Keratinocyte (primary cell): ENCODE measurements around the gene YTHDC1. TPM values are rescaled to one million over a fixed set of nuclear protein-coding genes. Genes with fewer than 3 reads are reported as not detected.

Source experiments
- DNase-seq: peaks from one replicate; pipeline ENCODE4 v3.0.0-alpha.2; 2011; ENCODE audit warnings: low read depth, missing footprints, low spot score
- FAIRE-seq: peaks from 2 replicates; lab custom pipeline; 2011; peaks lifted over from hg19 to GRCh38; lab: Jason Lieb, UNC
- H2AFZ ChIP-seq: 2 replicates; pipeline ENCODE4 v1.6.0; 2012; ENCODE audit warnings: low read length, control low read depth, inconsistent platforms; ENCODE audit not compliant: control insufficient read depth
- H3K27ac ChIP-seq: 2 replicates; pipeline ENCODE4 v1.5.1; 2011; ENCODE audit warnings: low read length; ENCODE audit not compliant: control insufficient read depth, insufficient read depth
- H3K27me3 ChIP-seq: 3 replicates; pipeline ENCODE4 v1.6.0; 2011; ENCODE audit warnings: low read length; ENCODE audit not compliant: control insufficient read depth, insufficient read depth; ENCODE audit errors: extremely low read depth
- H3K36me3 ChIP-seq, 2 experiments: 2 replicates in 1 of 2; 3 replicates in 1 of 2; pipeline ENCODE4 v1.5.1; 2011; ENCODE audit warnings: low read length in 2 of 2, mild to moderate bottlenecking in 1 of 2; ENCODE audit not compliant: control insufficient read depth in 2 of 2, insufficient read depth in 2 of 2; ENCODE audit errors: extremely low read depth in 1 of 2
- H3K4me1 ChIP-seq: 3 replicates; pipeline ENCODE4 v1.5.1; 2011; ENCODE audit warnings: low read length; ENCODE audit not compliant: control insufficient read depth, insufficient read depth; ENCODE audit errors: extremely low read depth
- H3K4me2 ChIP-seq: 3 replicates; pipeline ENCODE4 v1.6.0; 2011; ENCODE audit warnings: low read depth, low read length; ENCODE audit not compliant: control insufficient read depth, insufficient read depth; ENCODE audit errors: extremely low read depth
- H3K4me3 ChIP-seq, 3 experiments: fragments of 200-600 bp in 1 of 3; sonication (generic) in 1 of 3; 2 replicates in 2 of 3; 3 replicates in 1 of 3; pipeline ENCODE4 v1.5.1; 2011 to 2016; ENCODE audit warnings: low read length in 3 of 3, mild to moderate bottlenecking in 3 of 3, control low read depth in 2 of 3, inconsistent platforms in 1 of 3, low read depth in 1 of 3, mixed read lengths in 1 of 3, mixed run types in 1 of 3, moderate library complexity in 1 of 3; ENCODE audit not compliant: control insufficient read depth in 2 of 3, insufficient read depth in 2 of 3; ENCODE audit errors: extremely low read depth in 1 of 3
- H3K79me2 ChIP-seq: 2 replicates; pipeline ENCODE4 v1.6.0; 2012; ENCODE audit warnings: low read length; ENCODE audit not compliant: control insufficient read depth, insufficient read depth
- H3K9ac ChIP-seq: 3 replicates; pipeline ENCODE4 v1.6.0; 2011; ENCODE audit warnings: low read length; ENCODE audit not compliant: control insufficient read depth, insufficient read depth; ENCODE audit errors: extremely low read depth
- H3K9me1 ChIP-seq: 3 replicates; pipeline ENCODE4 v1.6.0; 2011; ENCODE audit warnings: low read length; ENCODE audit not compliant: control insufficient read depth, insufficient read depth; ENCODE audit errors: extremely low read depth
- H3K9me3 ChIP-seq: 2 replicates; pipeline ENCODE4 v1.5.1; 2012; ENCODE audit warnings: low read depth, low read length; ENCODE audit not compliant: control insufficient read depth
- H4K20me1 ChIP-seq: 3 replicates; pipeline ENCODE4 v1.6.0; 2011; ENCODE audit warnings: low read length; ENCODE audit not compliant: control insufficient read depth, insufficient read depth; ENCODE audit errors: extremely low read depth
- EZH2 ChIP-seq: IDR thresholded peaks from one replicate; pipeline ENCODE4 v1.6.1; 2012; ENCODE audit warnings: inconsistent platforms, mild to moderate bottlenecking, low read length, moderate library complexity
- dilution Hi-C: fragments of 300-500 bp; cut with MboI; formaldehyde crosslinking; loops from one replicate; pipeline ENCODE4 v1.7.0; 2020; ENCODE audit warnings: low sequenced_read_pairs; ENCODE audit not compliant: extremely low pct_ligation_motif_present
- polyA plus RNA-seq, 5 experiments: library from polyadenylated mRNA; depleted of rRNA in 3 of 5; stranded (reverse) in 3 of 5; stranded (forward) in 1 of 5; unstranded in 1 of 5; fragments of >200 nt; gene quantifications; 1 replicate in 1 of 5; 2 replicates in 3 of 5; 3 replicates in 1 of 5; pipeline versions ENCODE4 v1.2.1 to v1.2.3, GENCODE V29; 2011 to 2012; ENCODE audit warnings: missing spikeins in 2 of 5, low read depth in 1 of 5, low replicate concordance in 1 of 5
- TF ChIP-seq, protein P1 (sequence below), 3 experiments: IDR thresholded peaks in 1 of 3; conservative IDR thresholded peaks in 1 of 3; optimal IDR thresholded peaks in 1 of 3; 2 replicates in 2 of 3; 3 replicates in 1 of 3; pipeline versions ENCODE3 to v1.5.1; 2011; ENCODE audit warnings: low read length in 3 of 3, mild to moderate bottlenecking in 3 of 3, moderate library complexity in 2 of 3, control low read depth in 1 of 3, inconsistent platforms in 1 of 3; ENCODE audit not compliant: insufficient read depth in 2 of 3; ENCODE audit errors: extremely low read depth in 1 of 3

The YTHDC1 gene
- polyA plus RNA-seq, 1 donor (not counting 4 experiments of a cell fraction or from before 2014, with no cell fraction given) = 74.2 TPM

DNA sequence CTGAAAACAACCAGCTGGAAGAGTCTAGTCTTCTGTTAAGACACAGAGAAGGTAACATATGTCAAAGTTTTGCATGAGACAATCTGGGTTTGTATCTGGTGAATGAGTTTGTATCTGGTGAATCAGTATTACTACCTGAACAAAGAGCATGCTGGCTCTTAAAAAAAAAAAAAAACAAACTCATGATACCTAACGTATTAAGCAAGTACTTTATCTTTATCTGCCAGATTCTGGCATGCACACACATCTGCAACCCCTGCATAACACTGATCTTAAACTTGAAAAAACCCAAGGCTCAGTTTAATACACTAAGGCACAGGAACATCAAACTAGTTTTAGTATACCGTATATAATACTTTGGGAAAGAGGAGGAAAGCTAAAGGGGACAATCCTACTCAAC, 5.8 kb downstream of the YTHDC1 start:
- peaks cover 100% of the 10 kb centered on the region for H3K79me2 ChIP-seq
- H4K20me1 ChIP-seq = peaks cover 19% of the 10 kb centered on the region
- H3K9me1 ChIP-seq = peaks cover 7% of the 10 kb centered on the region
- H3K4me1 ChIP-seq = peaks cover 46% of the 10 kb centered on the region
- H3K9me3 ChIP-seq = no peaks in the 10 kb centered on the region
- H3K4me2 ChIP-seq = peak overlapping the region; percentile 69
- no peaks in the 10 kb centered on the region for H3K27me3 ChIP-seq
- FAIRE-seq (peak; percentile 17), DNase-seq (no peak)
- H3K9ac ChIP-seq = no peak overlapping the region
- dilution Hi-C loops = no loop called here
- H3K27ac ChIP-seq = peak overlapping the region; percentile 6
- H2AFZ ChIP-seq = no peak overlapping the region
- peaks cover 1 to 11% of the 10 kb centered on the region in 2 experiments for H3K36me3 ChIP-seq
- peak overlapping the region in 1 of 3 experiments; percentile 8 for H3K4me3 ChIP-seq
- no peak for TF ChIP-seq EZH2
- TF ChIP-seq, protein P1, sequence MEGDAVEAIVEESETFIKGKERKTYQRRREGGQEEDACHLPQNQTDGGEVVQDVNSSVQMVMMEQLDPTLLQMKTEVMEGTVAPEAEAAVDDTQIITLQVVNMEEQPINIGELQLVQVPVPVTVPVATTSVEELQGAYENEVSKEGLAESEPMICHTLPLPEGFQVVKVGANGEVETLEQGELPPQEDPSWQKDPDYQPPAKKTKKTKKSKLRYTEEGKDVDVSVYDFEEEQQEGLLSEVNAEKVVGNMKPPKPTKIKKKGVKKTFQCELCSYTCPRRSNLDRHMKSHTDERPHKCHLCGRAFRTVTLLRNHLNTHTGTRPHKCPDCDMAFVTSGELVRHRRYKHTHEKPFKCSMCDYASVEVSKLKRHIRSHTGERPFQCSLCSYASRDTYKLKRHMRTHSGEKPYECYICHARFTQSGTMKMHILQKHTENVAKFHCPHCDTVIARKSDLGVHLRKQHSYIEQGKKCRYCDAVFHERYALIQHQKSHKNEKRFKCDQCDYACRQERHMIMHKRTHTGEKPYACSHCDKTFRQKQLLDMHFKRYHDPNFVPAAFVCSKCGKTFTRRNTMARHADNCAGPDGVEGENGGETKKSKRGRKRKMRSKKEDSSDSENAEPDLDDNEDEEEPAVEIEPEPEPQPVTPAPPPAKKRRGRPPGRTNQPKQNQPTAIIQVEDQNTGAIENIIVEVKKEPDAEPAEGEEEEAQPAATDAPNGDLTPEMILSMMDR (optimal IDR thresholded peaks at IDR 0.05 in 1 of 3, IDR thresholded peaks at IDR 0.05 in 1 of 3, conservative IDR thresholded peaks at IDR 0.05 in 1 of 3; ENCODE audit: extremely low read depth in 1 of 3, insufficient read depth in 2 of 3, low read length in 3 of 3) = no peak

DNA sequence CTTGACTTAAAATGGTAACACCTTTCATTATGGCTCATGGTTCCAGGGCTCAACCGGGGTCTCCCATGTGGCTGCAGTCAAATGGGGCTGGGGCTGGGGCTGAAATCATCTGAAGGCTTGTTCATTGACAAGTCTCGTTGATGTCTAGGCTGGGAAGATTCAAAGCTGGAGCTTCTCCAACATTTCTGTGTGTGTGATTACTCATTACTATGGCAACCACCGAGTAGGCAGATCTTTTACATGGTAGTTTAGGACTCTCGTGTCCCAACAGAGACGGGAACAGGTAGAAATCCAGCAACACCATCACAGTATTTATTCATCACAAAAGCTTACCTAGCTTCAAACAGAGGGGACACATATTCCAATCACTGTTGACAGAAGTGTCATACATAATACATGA, 7.8 kb downstream of the YTHDC1 start:
- Histone ChIP-seq H3K9me3 (no peaks in the 10 kb centered on the region), H3K4me2 (peak overlapping the region; percentile 72), H4K20me1 (peaks cover 19% of the 10 kb centered on the region), H3K4me1 (peaks cover 50% of the 10 kb centered on the region), H3K4me3 (peak overlapping the region in 1 of 3 experiments; percentile 29), H3K36me3 (peaks cover 5 to 11% of the 10 kb centered on the region in 2 experiments), H3K79me2 (peaks cover 100% of the 10 kb centered on the region), H3K9ac (peak overlapping the region; percentile 40), H3K9me1 (peaks cover 7% of the 10 kb centered on the region), H3K27me3 (no peaks in the 10 kb centered on the region), H2AFZ (no peak overlapping the region), H3K27ac (peak overlapping the region; percentile 72)
- peak; percentile 44 for DNase-seq
- dilution Hi-C loops = no loop called here
- TF ChIP-seq, protein P1 (optimal IDR thresholded peaks at IDR 0.05 in 1 of 3, IDR thresholded peaks at IDR 0.05 in 1 of 3, conservative IDR thresholded peaks at IDR 0.05 in 1 of 3; ENCODE audit: extremely low read depth in 1 of 3, insufficient read depth in 2 of 3, low read length in 3 of 3) = no peak
- no peak for TF ChIP-seq EZH2
- FAIRE-seq = peak; percentile 96
